ENCODE measurements around the gene PPBP. TPM values are rescaled to one million over a fixed set of nuclear protein-coding genes. Genes with fewer than 3 reads are reported as not detected.

PPBP gene
- total and polyA plus RNA-seq, 7 donors, result 0.38 TPM; not detected in 6

GRCh38 chr4:74030285-74030684, 42.3 kb upstream of the PPBP start:
- no peak overlapping the region for H3K27ac ChIP-seq
- no peaks in the 10 kb centered on the region for H3K4me1 ChIP-seq
- no peak overlapping the region for H3K4me3 ChIP-seq
- no peaks in the 10 kb centered on the region for H3K27me3 ChIP-seq
- no peak for TF ChIP-seq CTCF (IDR thresholded peaks at IDR 0.05)
- TF ChIP-seq EP300 (IDR thresholded peaks at IDR 0.05), result no peak
- no peak for TF ChIP-seq POLR2AphosphoS5 (IDR thresholded peaks at IDR 0.05)
- TF ChIP-seq POLR2A (IDR thresholded peaks at IDR 0.05), result no peak
- no peaks in the 10 kb centered on the region for H3K36me3 ChIP-seq
- DNase-seq, result no peak
- no peaks in the 10 kb centered on the region for H3K9me3 ChIP-seq
- intact Hi-C loops (cut with DNase I), result loop anchor here (10.0 kb wide), 1 partner anchor 165 kb away; the partner anchor contains the start of gene CXCL1

DNA sequence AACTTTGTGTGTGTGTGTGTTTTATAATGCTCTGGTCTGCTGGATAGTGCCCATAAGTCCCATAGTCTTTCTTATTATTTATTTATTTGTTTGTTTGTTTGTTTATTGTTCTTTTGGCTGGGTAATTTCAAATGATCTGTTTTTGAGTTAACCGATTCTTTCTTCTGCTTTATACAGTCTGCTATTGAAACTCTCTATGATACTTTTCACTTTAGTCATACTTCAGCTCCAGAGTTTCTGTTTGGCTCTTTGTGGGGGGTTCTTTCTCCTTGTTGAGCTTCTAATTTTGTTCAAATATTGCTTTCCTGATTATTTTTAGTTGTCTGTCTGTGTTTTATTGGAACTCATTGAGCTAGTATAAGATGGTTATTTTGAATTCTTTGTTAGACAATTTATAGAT, 40.5 kb upstream of the PPBP start:
- Histone ChIP-seq H3K4me1 (no peaks in the 10 kb centered on the region), H3K27ac (no peak overlapping the region), H3K9me3 (no peaks in the 10 kb centered on the region), H3K4me3 (no peak overlapping the region), H3K27me3 (no peaks in the 10 kb centered on the region), H3K36me3 (no peaks in the 10 kb centered on the region)
- 43 to 50% methylated on average over 1 of the region's 1 CpG for WGBS, 2 donors
- no peak for DNase-seq
- no peak for TF ChIP-seq POLR2A (IDR thresholded peaks at IDR 0.05)
- intact Hi-C loops (cut with DNase I), result no loop called here

DNA sequence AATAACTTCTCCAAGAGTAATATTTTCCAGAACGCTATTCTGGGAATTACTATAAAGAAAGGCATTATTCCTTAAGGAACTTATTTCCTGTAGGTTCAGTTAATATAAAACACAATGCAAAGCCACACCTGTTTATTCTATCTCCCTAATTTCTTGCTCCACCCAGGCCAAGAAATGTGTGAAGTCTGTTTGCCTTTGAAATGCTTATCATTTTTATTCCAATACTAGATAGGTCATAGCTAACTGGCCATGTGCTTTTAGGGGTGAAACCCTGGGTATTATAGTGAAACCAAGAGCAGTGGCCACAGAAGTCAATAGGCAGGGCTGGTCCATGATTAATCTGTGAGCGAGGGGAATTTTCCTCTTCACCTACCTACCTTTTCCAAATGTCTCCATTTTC, 35.7 kb upstream of the PPBP start:
- H3K36me3 ChIP-seq, result no peaks in the 10 kb centered on the region
- H3K4me3 ChIP-seq, result no peak overlapping the region
- H3K9me3 ChIP-seq, result no peaks in the 10 kb centered on the region
- 18 to 81% methylated on average over 2 of the region's 2 CpGs for whole genome bisulfite sequencing, 2 donors
- no peaks in the 10 kb centered on the region for H3K4me1 ChIP-seq
- intact Hi-C loops (cut with DNase I), result no loop called here
- no peaks in the 10 kb centered on the region for H3K27me3 ChIP-seq
- DNase-seq, result no peak
- no peak for TF ChIP-seq POLR2A (IDR thresholded peaks at IDR 0.05)
- TF ChIP-seq POLR2AphosphoS5 (IDR thresholded peaks at IDR 0.05), result no peak
- no peak for TF ChIP-seq EP300 (IDR thresholded peaks at IDR 0.05)
- TF ChIP-seq CTCF (IDR thresholded peaks at IDR 0.05), result no peak
- no peak overlapping the region for H3K27ac ChIP-seq

DNA sequence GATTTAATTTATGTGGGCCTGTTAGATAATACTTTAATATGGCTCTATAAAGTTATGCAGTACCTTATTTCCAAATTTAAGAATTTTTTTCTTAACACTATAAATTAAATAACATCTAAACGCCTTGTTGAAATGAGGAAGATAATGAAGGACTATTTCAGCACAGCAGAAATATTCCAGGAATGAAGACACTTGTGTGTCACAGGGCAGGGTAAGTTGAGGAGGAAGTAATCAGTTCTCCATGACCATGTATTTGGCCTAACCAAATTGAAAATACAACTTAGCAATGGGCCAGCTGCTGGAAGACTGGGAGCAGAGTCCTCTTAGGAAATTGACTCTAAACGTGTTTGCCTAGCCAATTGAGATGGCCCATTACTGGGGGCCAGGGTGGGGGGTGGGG, 33.6 kb upstream of the PPBP start:
- Histone ChIP-seq H3K27me3 (no peaks in the 10 kb centered on the region), H3K4me3 (no peak overlapping the region), H3K36me3 (no peaks in the 10 kb centered on the region), H3K27ac (no peak overlapping the region), H3K4me1 (no peaks in the 10 kb centered on the region), H3K9me3 (no peaks in the 10 kb centered on the region)
- intact Hi-C loops (cut with DNase I), result no loop called here
- 29 to 62% methylated on average over 2 of the region's 2 CpGs for WGBS, 2 donors
- no peak for DNase-seq
- no peak for TF ChIP-seq POLR2AphosphoS5 (IDR thresholded peaks at IDR 0.05)
- no peak for TF ChIP-seq CTCF (IDR thresholded peaks at IDR 0.05)
- no peak for TF ChIP-seq POLR2A (IDR thresholded peaks at IDR 0.05)
- TF ChIP-seq EP300 (IDR thresholded peaks at IDR 0.05), result no peak

GRCh38 chr4:74018771-74019170, 30.8 kb upstream of the PPBP start:
- peak; percentile 52 for DNase-seq
- Histone ChIP-seq H3K9me3 (no peaks in the 10 kb centered on the region), H3K4me3 (no peak overlapping the region), H3K27me3 (no peaks in the 10 kb centered on the region), H3K27ac (no peak overlapping the region), H3K36me3 (no peaks in the 10 kb centered on the region), H3K4me1 (no peaks in the 10 kb centered on the region)
- TF ChIP-seq POLR2A (IDR thresholded peaks at IDR 0.05) (no peak), CTCF (IDR thresholded peaks at IDR 0.05) (no peak), POLR2AphosphoS5 (IDR thresholded peaks at IDR 0.05) (no peak), EP300 (IDR thresholded peaks at IDR 0.05) (no peak)
- WGBS, 2 donors, result 52 to 68% methylated on average over 3 of the region's 3 CpGs
- intact Hi-C loops (cut with DNase I), result no loop called here
